Osteoblast (primary cell): ENCODE data around the gene SMCO1. TPM values are rescaled to one million over a fixed set of nuclear protein-coding genes. Genes with fewer than 3 reads are reported as not detected.

ENCODE experiments used
- DNase-seq: peaks from one replicate; pipeline ENCODE4 v3.0.0; 2011; ENCODE audit warnings: low spot score, mixed read lengths; ENCODE audit not compliant: insufficient read length; ENCODE audit errors: missing footprints
- H2AFZ ChIP-seq: 2 replicates; pipeline ENCODE4 v1.6.0; 2011; ENCODE audit warnings: mild to moderate bottlenecking, low read length
- H3K27ac ChIP-seq: 2 replicates; pipeline ENCODE4 v1.5.1; 2011; ENCODE audit warnings: mild to moderate bottlenecking, low read depth, low read length, moderate library complexity
- H3K27me3 ChIP-seq: 2 replicates; pipeline ENCODE4 v1.6.0; 2012; ENCODE audit warnings: mild to moderate bottlenecking, control low read depth, inconsistent platforms, low read length, moderate library complexity; ENCODE audit not compliant: insufficient read depth
- H3K36me3 ChIP-seq: 2 replicates; pipeline ENCODE4 v1.5.1; 2011; ENCODE audit warnings: mild to moderate bottlenecking, low read length, control low read depth, moderate library complexity; ENCODE audit not compliant: insufficient read depth
- H3K4me1 ChIP-seq: 2 replicates; pipeline ENCODE4 v1.5.1; 2011; ENCODE audit warnings: mild to moderate bottlenecking, low read length, control low read depth, moderate library complexity; ENCODE audit not compliant: insufficient read depth
- H3K4me2 ChIP-seq: 2 replicates; pipeline ENCODE4 v1.6.0; 2011; ENCODE audit warnings: mild to moderate bottlenecking, low read length; ENCODE audit not compliant: insufficient read depth
- H3K4me3 ChIP-seq: fragments of 200-600 bp; sonication (generic); 3 replicates; pipeline ENCODE4 v1.5.1; 2012; ENCODE audit warnings: mild to moderate bottlenecking, low read length, inconsistent platforms; ENCODE audit not compliant: insufficient read depth
- H3K79me2 ChIP-seq: 2 replicates; pipeline ENCODE4 v1.6.0; 2012; ENCODE audit warnings: mild to moderate bottlenecking, low read length, control low read depth, inconsistent platforms; ENCODE audit not compliant: insufficient read depth
- H3K9me3 ChIP-seq: 2 replicates; pipeline ENCODE4 v1.5.1; 2011; ENCODE audit warnings: low read depth, low read length, control low read depth
- H4K20me1 ChIP-seq: 2 replicates; pipeline ENCODE4 v1.6.0; 2012; ENCODE audit warnings: mild to moderate bottlenecking, low read length, control low read depth; ENCODE audit not compliant: insufficient read depth
- CTCF ChIP-seq: IDR thresholded peaks from 2 replicates; pipeline ENCODE4 v1.5.1; 2011; ENCODE audit warnings: mild to moderate bottlenecking, low read depth, low read length, moderate library complexity; ENCODE audit errors: extremely low read depth
- total RNA-seq: library from RNA; depleted of rRNA; stranded (reverse); fragments of >200 nt; gene quantifications from 2 replicates; pipeline ENCODE4 v1.2.3, GENCODE V29; 2012

SMCO1 gene
- total RNA-seq, 1 donor = not detected

GRCh38 chr3:196544491-196544992, 29.4 kb upstream of the SMCO1 start:
- no peaks in the 10 kb centered on the region for H3K36me3 ChIP-seq
- DNase-seq = no peak
- no peak overlapping the region for H2AFZ ChIP-seq
- peaks cover 3% of the 10 kb centered on the region for H3K9me3 ChIP-seq
- no peak overlapping the region for H3K4me2 ChIP-seq
- H3K4me3 ChIP-seq = no peak overlapping the region
- no peak for TF ChIP-seq CTCF
- no peaks in the 10 kb centered on the region for H4K20me1 ChIP-seq
- H3K4me1 ChIP-seq = no peaks in the 10 kb centered on the region
- no peaks in the 10 kb centered on the region for H3K79me2 ChIP-seq
- peaks cover 7% of the 10 kb centered on the region for H3K27me3 ChIP-seq
- no peak overlapping the region for H3K27ac ChIP-seq

GRCh38 chr3:196541684-196542445, 26.7 kb upstream of the SMCO1 start:
- H3K9me3 ChIP-seq = no peaks in the 10 kb centered on the region
- DNase-seq = no peak
- no peaks in the 10 kb centered on the region for H3K4me1 ChIP-seq
- no peaks in the 10 kb centered on the region for H3K79me2 ChIP-seq
- H2AFZ ChIP-seq = no peak overlapping the region
- no peak overlapping the region for H3K27ac ChIP-seq
- no peak for TF ChIP-seq CTCF
- H3K4me3 ChIP-seq = no peak overlapping the region
- no peaks in the 10 kb centered on the region for H3K36me3 ChIP-seq
- no peaks in the 10 kb centered on the region for H4K20me1 ChIP-seq
- peaks cover 7% of the 10 kb centered on the region for H3K27me3 ChIP-seq
- H3K4me2 ChIP-seq = no peak overlapping the region

GRCh38 chr3:196537319-196537984, 22.3 kb upstream of the SMCO1 start:
- H3K36me3 ChIP-seq = no peaks in the 10 kb centered on the region
- no peaks in the 10 kb centered on the region for H4K20me1 ChIP-seq
- TF ChIP-seq CTCF = peak; percentile 71
- no peak overlapping the region for H3K4me2 ChIP-seq
- no peaks in the 10 kb centered on the region for H3K4me1 ChIP-seq
- H3K27ac ChIP-seq = no peak overlapping the region
- H3K79me2 ChIP-seq = no peaks in the 10 kb centered on the region
- peaks cover 8% of the 10 kb centered on the region for H3K27me3 ChIP-seq
- H3K4me3 ChIP-seq = no peak overlapping the region
- H3K9me3 ChIP-seq = no peaks in the 10 kb centered on the region
- peak; percentile 88 for DNase-seq
- H2AFZ ChIP-seq = no peak overlapping the region

- Histone ChIP-seq H2AFZ (peak overlapping the region; percentile 41), H3K4me3 (no peak overlapping the region), H3K36me3 (no peaks in the 10 kb centered on the region), H3K4me1 (no peaks in the 10 kb centered on the region), H3K27ac (no peak overlapping the region), H3K79me2 (no peaks in the 10 kb centered on the region), H4K20me1 (no peaks in the 10 kb centered on the region), H3K9me3 (no peaks in the 10 kb centered on the region), H3K4me2 (no peak overlapping the region), H3K27me3 (peaks cover 4% of the 10 kb centered on the region)
- DNase-seq = no peak
- no peak for TF ChIP-seq CTCF
These were observed 18.1 kb upstream of the SMCO1 start for GRCh38 chr3:196533260-196533681.
